IMR-90 (cell line): ENCODE data around the gene HDDC3. TPM values are rescaled to one million over a fixed set of nuclear protein-coding genes. Genes with fewer than 3 reads are reported as not detected.
A peak's percentile ranks its signal among the peaks of the same experiment; 100 is the strongest.

ENCODE experiments used
- ATAC-seq: fragments of 200-7000 bp; cut with Tn5 transposase; 2 replicates; pipeline ENCODE4 v1.9.1; 2020; ENCODE audit warnings: low read depth, mild to moderate bottlenecking, moderate library complexity
- BruUV-seq: library from RNA; stranded (reverse); fragments of 400-500 nt; replicated peaks from 2 replicates; lab custom pipeline; 2021; lab: Mats Ljungman, UMichigan
- CTCF ChIA-PET: fragments of 300-600 bp; formaldehyde crosslinking; extraction: SDS; loops from one replicate; lab custom pipeline; 2021; ENCODE audit warnings: antibody characterized with exemption; lab: Yijun Ruan, JAX
- POLR2A ChIA-PET: fragments of 300-600 bp; sonication (Branson Sonifier 250); formaldehyde crosslinking; loops from one replicate; lab custom pipeline; 2022; ENCODE audit warnings: antibody characterized with exemption; ENCODE audit not compliant: unreplicated experiment; lab: Charles Lee
- DNase-seq: peaks from one replicate; pipeline ENCODE4 v3.0.0; 2013
- H2AFZ ChIP-seq: replicated peaks from 2 replicates; pipeline ENCODE3; 2013; ENCODE audit warnings: low read length, mild to moderate bottlenecking; ENCODE audit not compliant: poor library complexity
- H2AK5ac ChIP-seq: 2 replicates; pipeline ENCODE4 v1.6.1; 2013; ENCODE audit warnings: low read depth, low read length, inconsistent platforms
- H2AK9ac ChIP-seq: replicated peaks from 2 replicates; pipeline ENCODE3; 2013; ENCODE audit warnings: mild to moderate bottlenecking, low read depth, low read length, moderate library complexity; ENCODE audit not compliant: poor library complexity
- H2BK120ac ChIP-seq: 2 replicates; pipeline ENCODE4 v1.6.1; 2013; ENCODE audit warnings: low read depth, low read length, inconsistent platforms
- H2BK15ac ChIP-seq: 3 replicates; pipeline ENCODE4 v1.6.1; 2013; ENCODE audit warnings: low read depth, low read length, inconsistent platforms
- H2BK20ac ChIP-seq: 2 replicates; pipeline ENCODE4 v1.6.1; 2013; ENCODE audit warnings: low read depth, mild to moderate bottlenecking, inconsistent platforms, low read length, moderate library complexity
- H2BK5ac ChIP-seq: 2 replicates; pipeline ENCODE4 v1.6.1; 2013; ENCODE audit warnings: mild to moderate bottlenecking, low read depth, low read length, inconsistent platforms; ENCODE audit not compliant: poor library complexity, severe bottlenecking
- H3K14ac ChIP-seq: replicated peaks from 2 replicates; pipeline ENCODE4 v1.6.1; 2013; ENCODE audit warnings: low read depth, low read length, inconsistent platforms
- H3K18ac ChIP-seq: 2 replicates; pipeline ENCODE4 v1.6.1; 2013; ENCODE audit warnings: low read depth, low read length, control low read depth
- H3K23ac ChIP-seq: 2 replicates; pipeline ENCODE4 v1.6.1; 2013; ENCODE audit warnings: low read depth, low read length, inconsistent platforms
- H3K27ac ChIP-seq: 2 replicates; pipeline ENCODE4 v1.5.1; 2013; ENCODE audit warnings: mild to moderate bottlenecking, control low read depth, low read length; ENCODE audit not compliant: insufficient read depth
- H3K27me3 ChIP-seq: 2 replicates; pipeline ENCODE4 v1.6.1; 2013; ENCODE audit warnings: low read length; ENCODE audit not compliant: control insufficient read depth, insufficient read depth
- H3K36me3 ChIP-seq: 2 replicates; pipeline ENCODE4 v1.6.1; 2013; ENCODE audit warnings: low read length, mixed read lengths; ENCODE audit not compliant: control insufficient read depth, insufficient read depth
- H3K4ac ChIP-seq: 2 replicates; pipeline ENCODE4 v1.6.1; 2013; ENCODE audit warnings: low read depth, low read length, inconsistent platforms
- H3K4me1 ChIP-seq: 2 replicates; pipeline ENCODE4 v1.6.1; 2013; ENCODE audit warnings: low read length, mixed read lengths; ENCODE audit not compliant: control insufficient read depth, insufficient read depth
- H3K4me2 ChIP-seq: 2 replicates; pipeline ENCODE4 v1.6.1; 2013; ENCODE audit warnings: low read depth, mild to moderate bottlenecking, control low read depth, low read length, moderate library complexity
- H3K4me3 ChIP-seq: 2 replicates; pipeline ENCODE4 v1.5.1; 2013; ENCODE audit warnings: low read depth, mild to moderate bottlenecking, control low read depth, low read length, moderate library complexity; ENCODE audit not compliant: insufficient read depth
- H3K56ac ChIP-seq: 2 replicates; pipeline ENCODE4 v1.6.1; 2013; ENCODE audit warnings: low read length, inconsistent platforms; ENCODE audit not compliant: insufficient read depth; ENCODE audit errors: extremely low read depth
- H3K79me1 ChIP-seq, 2 experiments: 2 replicates each; pipeline ENCODE4 v1.6.1; 2013; ENCODE audit warnings: low read length in 2 of 2, inconsistent platforms in 1 of 2, low read depth in 1 of 2
- H3K9ac ChIP-seq: 2 replicates; pipeline ENCODE4 v1.6.1; 2013; ENCODE audit warnings: low read depth, low read length, control low read depth
- H3K9me1 ChIP-seq: 2 replicates; pipeline ENCODE4 v1.6.1; 2013; ENCODE audit warnings: low read length, inconsistent platforms; ENCODE audit not compliant: insufficient read depth
- H3K9me3 ChIP-seq: 2 replicates; pipeline ENCODE4 v1.6.1; 2013; ENCODE audit warnings: low read length; ENCODE audit not compliant: control insufficient read depth, insufficient read depth
- H4K20me1 ChIP-seq: 2 replicates; pipeline ENCODE4 v1.6.1; 2013; ENCODE audit warnings: low read length, inconsistent platforms; ENCODE audit not compliant: insufficient read depth
- H4K5ac ChIP-seq: 2 replicates; pipeline ENCODE4 v1.6.1; 2013; ENCODE audit warnings: mild to moderate bottlenecking, low read depth, low read length, control low read depth
- H4K8ac ChIP-seq, 2 experiments: 2 replicates each; pipeline ENCODE4 v1.6.1; 2013; ENCODE audit warnings: low read depth in 2 of 2, low read length in 2 of 2, control low read depth in 1 of 2, inconsistent platforms in 1 of 2
- H4K91ac ChIP-seq: 2 replicates; pipeline ENCODE4 v1.6.1; 2013; ENCODE audit warnings: low read depth, low read length, inconsistent platforms; ENCODE audit not compliant: insufficient read depth
- CEBPB ChIP-seq: IDR thresholded peaks from 2 replicates; pipeline ENCODE4 v1.6.1; 2012; ENCODE audit warnings: low read depth, low read length, improper control_type of control experiment
- FOS ChIP-seq: fragments of 150-350 bp; IDR thresholded peaks from 2 replicates; pipeline ENCODE4 v1.6.1; 2016; ENCODE audit warnings: low read depth, low read length
- WGBS, 2 experiments: methylation state at CpG; one replicate each; pipeline versions ENCODE4 v1.1.5 to v1.1.7; 2013; ENCODE audit warnings: missing lambda C conversion rate in 2 of 2; ENCODE audit not compliant: insufficient read length in 1 of 2; ENCODE audit errors: extremely low coverage in 2 of 2; 5-methylcytosine and 5-hydroxymethylcytosine counted together
- dilution Hi-C: fragments of 300-500 bp; cut with HindIII; formaldehyde crosslinking; loops from one replicate; pipeline ENCODE4 v1.14.3; 2018; ENCODE audit warnings: low sequenced_read_pairs; ENCODE audit not compliant: unreplicated experiment
- in situ Hi-C: fragments of 300-500 bp; cut with MboI; formaldehyde crosslinking; loops from 3 replicates; pipeline ENCODE4 v1.14.3; 2019; ENCODE audit warnings: low sequenced_read_pairs, inconsistent platforms, mixed read lengths
- intact Hi-C: fragments of 100-400 bp; cut with micrococcal nuclease; formaldehyde crosslinking; loops from 2 replicates; pipeline ENCODE4 v1.10.0; 2022
- polyA plus RNA-seq, 3 experiments: library from polyadenylated mRNA; depleted of rRNA; stranded (reverse); fragments of >200 nt; gene quantifications; 2 replicates each; pipeline ENCODE4 v1.2.3, GENCODE V29; 2012; ENCODE audit warnings: low replicate concordance in 1 of 3
- total RNA-seq: library from RNA; depleted of rRNA; stranded (reverse); fragments of >200 nt; gene quantifications from 2 replicates; pipeline ENCODE4 v1.2.3, GENCODE V29; 2012

The HDDC3 gene
- total and polyA plus RNA-seq, 2 of the 4 experiments (the other 2 are of a cell fraction) = 7.9 to 10.7 TPM

DNA sequence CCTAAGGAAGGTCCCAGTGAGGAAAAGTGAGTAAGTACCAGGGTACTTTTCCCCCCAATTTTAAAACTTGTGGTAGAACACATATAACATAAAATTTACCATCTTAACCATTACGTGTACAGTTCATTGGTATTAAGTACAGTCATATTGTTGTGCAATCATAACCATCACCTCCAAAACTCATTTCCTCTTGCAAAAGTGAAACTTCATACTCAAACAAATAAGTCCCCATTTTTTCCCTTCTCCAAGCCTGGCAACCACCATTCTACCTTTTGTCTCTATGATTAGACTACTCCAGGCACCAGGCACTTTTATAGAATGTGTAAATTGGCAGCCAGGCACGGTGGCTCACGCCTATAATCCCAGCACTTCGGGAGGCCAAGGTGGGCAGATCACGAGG lies 49.8 kb upstream of the HDDC3 start:
- dilution Hi-C loops = no loop called here
- peak; percentile 71 for DNase-seq
- H2AFZ ChIP-seq = no peak overlapping the region

More for the DNA sequence above, 49.8 kb upstream of the HDDC3 start:
- Histone ChIP-seq H2BK20ac (no peak overlapping the region), H2AK9ac (no peak overlapping the region), H3K23ac (no peak overlapping the region), H4K20me1 (no peaks in the 10 kb centered on the region), H3K36me3 (peaks cover 14% of the 10 kb centered on the region), H4K8ac (peak overlapping the region in 1 of 2 experiments; percentile 53; a peak in 3 of 4 replicates), H3K4me3 (no peak overlapping the region), H3K4me2 (peak overlapping the region; percentile 67; the same call in 1 of the 2 replicates), H3K79me1 (peaks cover 41 to 57% of the 10 kb centered on the region in 2 experiments), H3K9me1 (no peaks in the 10 kb centered on the region; the same call in 1 of the 2 replicates), H2BK5ac (peak overlapping the region; percentile 51), H3K27me3 (no peaks in the 10 kb centered on the region), H2BK15ac (no peak overlapping the region), H4K5ac (peak overlapping the region; percentile 72), H3K27ac (peak overlapping the region; percentile 42; the same call in 1 of the 2 replicates), H3K18ac (peak overlapping the region; percentile 72; the same call in 1 of the 2 replicates), H4K91ac (no peak overlapping the region), H3K4me1 (peaks cover 5% of the 10 kb centered on the region), H3K9me3 (no peaks in the 10 kb centered on the region), H3K14ac (no peak overlapping the region), H2AK5ac (no peak overlapping the region), H3K56ac (no peak overlapping the region), H2BK120ac (no peak overlapping the region), H3K9ac (no peak overlapping the region), H3K4ac (no peak overlapping the region; the same call in 1 of the 2 replicates)
- no TSS peak for BruUV-seq
- POLR2A ChIA-PET = interaction anchor here (0.7 kb wide), 1 partner anchor 43 kb away, joined by 4 read pairs; no protein-coding TSS in a partner anchor
- ATAC-seq = no peak
- TF ChIP-seq FOS (no peak), CEBPB (peak; percentile 97)
- in situ Hi-C loops = loop anchor here (25.0 kb wide), 2 partner anchors 1830 to 2005 kb away; no protein-coding TSS in a partner anchor
- WGBS, 2 experiments = 100% methylated on average over 4 of the region's 5 CpGs; no CpG with 5 or more reads in 1 of the 2 experiments
- CTCF ChIA-PET = no interaction called here
- intact Hi-C loops = no loop called here
